Measurements from ENCODE around the gene PCDHGA8. TPM values are rescaled to one million over a fixed set of nuclear protein-coding genes. Genes with fewer than 3 reads are reported as not detected.
"Not testable (repeated sequence)": the region's sequence is repeated elsewhere in the genome, so short reads cannot be mapped to it uniquely, and the experiment has no call there.

PCDHGA8 gene
- polyA plus RNA-seq, 1 donor (not counting 4 experiments of a cell fraction or from before 2014, with no cell fraction given): 0.08 TPM

DNA sequence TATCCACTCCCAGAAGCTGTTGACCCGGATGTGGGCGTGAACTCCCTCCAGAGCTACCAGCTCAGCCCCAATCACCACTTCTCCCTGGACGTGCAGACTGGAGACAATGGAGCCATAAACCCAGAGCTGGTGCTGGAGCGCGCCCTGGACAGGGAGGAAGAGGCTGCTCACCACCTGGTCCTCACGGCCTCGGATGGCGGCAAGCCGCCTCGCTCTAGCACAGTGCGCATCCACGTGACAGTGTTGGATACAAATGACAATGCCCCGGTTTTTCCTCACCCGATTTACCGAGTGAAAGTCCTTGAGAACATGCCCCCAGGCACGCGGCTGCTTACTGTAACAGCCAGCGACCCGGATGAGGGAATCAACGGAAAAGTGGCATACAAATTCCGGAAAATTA lies 834 bp downstream of the PCDHGA8 start:
- H3K27me3 ChIP-seq (ENCODE audit: control insufficient read depth, extremely low read depth, insufficient read depth, low read length): peaks cover 11% of the 10 kb centered on the region
- H3K9me1 ChIP-seq (ENCODE audit: control insufficient read depth, extremely low read depth, insufficient read depth, low read length): no peaks in the 10 kb centered on the region
- TF ChIP-seq EZH2 (IDR thresholded peaks at IDR 0.05; ENCODE audit: low read length): no peak
- TF ChIP-seq, protein P1, sequence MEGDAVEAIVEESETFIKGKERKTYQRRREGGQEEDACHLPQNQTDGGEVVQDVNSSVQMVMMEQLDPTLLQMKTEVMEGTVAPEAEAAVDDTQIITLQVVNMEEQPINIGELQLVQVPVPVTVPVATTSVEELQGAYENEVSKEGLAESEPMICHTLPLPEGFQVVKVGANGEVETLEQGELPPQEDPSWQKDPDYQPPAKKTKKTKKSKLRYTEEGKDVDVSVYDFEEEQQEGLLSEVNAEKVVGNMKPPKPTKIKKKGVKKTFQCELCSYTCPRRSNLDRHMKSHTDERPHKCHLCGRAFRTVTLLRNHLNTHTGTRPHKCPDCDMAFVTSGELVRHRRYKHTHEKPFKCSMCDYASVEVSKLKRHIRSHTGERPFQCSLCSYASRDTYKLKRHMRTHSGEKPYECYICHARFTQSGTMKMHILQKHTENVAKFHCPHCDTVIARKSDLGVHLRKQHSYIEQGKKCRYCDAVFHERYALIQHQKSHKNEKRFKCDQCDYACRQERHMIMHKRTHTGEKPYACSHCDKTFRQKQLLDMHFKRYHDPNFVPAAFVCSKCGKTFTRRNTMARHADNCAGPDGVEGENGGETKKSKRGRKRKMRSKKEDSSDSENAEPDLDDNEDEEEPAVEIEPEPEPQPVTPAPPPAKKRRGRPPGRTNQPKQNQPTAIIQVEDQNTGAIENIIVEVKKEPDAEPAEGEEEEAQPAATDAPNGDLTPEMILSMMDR (optimal IDR thresholded peaks at IDR 0.05 in 1 of 3, IDR thresholded peaks at IDR 0.05 in 1 of 3, conservative IDR thresholded peaks at IDR 0.05 in 1 of 3; ENCODE audit: extremely low read depth in 1 of 3, insufficient read depth in 2 of 3, low read length in 3 of 3): no peak
- no peaks in the 10 kb centered on the region for H3K79me2 ChIP-seq (ENCODE audit: control insufficient read depth, insufficient read depth, low read length)
- H4K20me1 ChIP-seq (ENCODE audit: control insufficient read depth, extremely low read depth, insufficient read depth, low read length): no peaks in the 10 kb centered on the region
- H3K4me2 ChIP-seq (ENCODE audit: control insufficient read depth, extremely low read depth, insufficient read depth, low read depth, low read length): no peak overlapping the region
- no peak overlapping the region for H3K4me3 ChIP-seq (ENCODE audit: control insufficient read depth in 2 of 3, extremely low read depth in 1 of 3, insufficient read depth in 2 of 3, low read depth in 1 of 3, low read length in 3 of 3)
- no peak overlapping the region for H2AFZ ChIP-seq (ENCODE audit: control insufficient read depth, low read length)
- dilution Hi-C loops (cut with MboI; ENCODE audit: extremely low pct_ligation_motif_present, low sequenced_read_pairs): no loop called here
- no peaks in the 10 kb centered on the region for H3K4me1 ChIP-seq (ENCODE audit: control insufficient read depth, extremely low read depth, insufficient read depth, low read length)
- DNase-seq (ENCODE audit: low read depth, low spot score) (no peak), FAIRE-seq (no peak)
- no peak overlapping the region for H3K27ac ChIP-seq (ENCODE audit: control insufficient read depth, insufficient read depth, low read length)
- H3K36me3 ChIP-seq (ENCODE audit: control insufficient read depth in 2 of 2, extremely low read depth in 1 of 2, insufficient read depth in 2 of 2, low read length in 2 of 2): no peaks in the 10 kb centered on the region
- no peak overlapping the region for H3K9ac ChIP-seq (ENCODE audit: control insufficient read depth, extremely low read depth, insufficient read depth, low read length)
- peaks cover 29% of the 10 kb centered on the region for H3K9me3 ChIP-seq (ENCODE audit: control insufficient read depth, low read depth, low read length)

DNA sequence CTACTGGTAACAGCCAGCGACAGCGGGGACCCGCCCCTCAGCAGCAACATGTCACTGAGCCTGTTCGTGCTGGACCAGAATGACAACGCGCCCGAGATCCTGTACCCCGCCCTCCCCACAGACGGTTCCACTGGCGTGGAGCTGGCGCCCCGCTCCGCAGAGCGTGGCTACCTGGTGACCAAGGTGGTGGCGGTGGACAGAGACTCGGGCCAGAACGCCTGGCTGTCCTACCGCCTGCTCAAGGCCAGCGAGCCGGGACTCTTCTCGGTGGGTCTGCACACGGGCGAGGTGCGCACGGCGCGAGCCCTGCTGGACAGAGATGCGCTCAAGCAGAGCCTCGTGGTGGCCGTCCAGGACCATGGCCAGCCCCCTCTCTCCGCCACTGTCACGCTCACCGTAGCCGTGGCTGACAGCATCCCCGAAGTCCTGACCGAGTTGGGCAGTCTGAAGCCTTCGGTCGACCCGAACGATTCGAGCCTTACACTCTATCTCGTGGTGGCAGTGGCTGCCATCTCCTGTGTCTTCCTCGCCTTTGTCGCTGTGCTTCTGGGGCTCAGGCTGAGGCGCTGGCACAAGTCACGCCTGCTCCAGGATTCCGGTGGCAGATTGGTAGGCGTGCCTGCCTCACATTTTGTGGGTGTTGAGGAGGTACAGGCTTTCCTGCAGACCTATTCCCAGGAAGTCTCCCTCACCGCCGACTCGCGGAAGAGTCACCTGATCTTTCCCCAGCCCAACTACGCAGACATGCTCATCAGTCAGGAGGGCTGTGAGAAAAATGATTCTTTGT lies 2.2 kb downstream of the PCDHGA8 start:
- H3K4me2 ChIP-seq (ENCODE audit: control insufficient read depth, extremely low read depth, insufficient read depth, low read depth, low read length); H3K9me1 ChIP-seq (ENCODE audit: control insufficient read depth, extremely low read depth, insufficient read depth, low read length); H3K4me1 ChIP-seq (ENCODE audit: control insufficient read depth, extremely low read depth, insufficient read depth, low read length); H3K27me3 ChIP-seq (ENCODE audit: control insufficient read depth, extremely low read depth, insufficient read depth, low read length); H3K79me2 ChIP-seq (ENCODE audit: control insufficient read depth, insufficient read depth, low read length); H2AFZ ChIP-seq (ENCODE audit: control insufficient read depth, low read length); H4K20me1 ChIP-seq (ENCODE audit: control insufficient read depth, extremely low read depth, insufficient read depth, low read length); DNase-seq (ENCODE audit: low read depth, low spot score); FAIRE-seq; H3K9ac ChIP-seq (ENCODE audit: control insufficient read depth, extremely low read depth, insufficient read depth, low read length); H3K36me3 ChIP-seq (ENCODE audit: control insufficient read depth in 2 of 2, extremely low read depth in 1 of 2, insufficient read depth in 2 of 2, low read length in 2 of 2); H3K27ac ChIP-seq (ENCODE audit: control insufficient read depth, insufficient read depth, low read length); dilution Hi-C loops (cut with MboI; ENCODE audit: extremely low pct_ligation_motif_present, low sequenced_read_pairs); H3K4me3 ChIP-seq (ENCODE audit: control insufficient read depth in 2 of 3, extremely low read depth in 1 of 3, insufficient read depth in 2 of 3, low read depth in 1 of 3, low read length in 3 of 3): not testable (repeated sequence)
- peaks cover 28% of the 10 kb centered on the region for H3K9me3 ChIP-seq (ENCODE audit: control insufficient read depth, low read depth, low read length)
